Measurements from ENCODE around the gene CABP7.
"Not testable (repeated sequence)": the region's sequence is repeated elsewhere in the genome, so short reads cannot be mapped to it uniquely, and the experiment has no call there.

Gene CABP7

GRCh38 chr22:29747832-29748231 is 28.0 kb downstream of the CABP7 start:
- DNase-seq (ENCODE audit: low read depth in 3 of 3, low spot score in 1 of 3), result no peak

- DNase-seq (ENCODE audit: low read depth in 3 of 3, low spot score in 1 of 3), result no peak
Measured at GRCh38 chr22:29748248-29748893, 28.6 kb downstream of the CABP7 start.

- DNase-seq (ENCODE audit: low read depth in 3 of 3, low spot score in 1 of 3), result no peak
Measured at GRCh38 chr22:29750029-29750428, 30.2 kb downstream of the CABP7 start.

GRCh38 chr22:29750559-29751538 is 31.0 kb downstream of the CABP7 start:
- no peak for DNase-seq (ENCODE audit: low read depth in 3 of 3, low spot score in 1 of 3)

- DNase-seq (ENCODE audit: low read depth in 3 of 3, low spot score in 1 of 3), result no peak
Measured at GRCh38 chr22:29751669-29752068, 31.9 kb downstream of the CABP7 start.

GRCh38 chr22:29753808-29754657 is 34.2 kb downstream of the CABP7 start:
- no peak for DNase-seq (ENCODE audit: low read depth in 3 of 3, low spot score in 1 of 3)

- not testable (repeated sequence) for DNase-seq (ENCODE audit: low read depth in 3 of 3, low spot score in 1 of 3)
Measured at GRCh38 chr22:29754658-29755395, 35.0 kb downstream of the CABP7 start.

GRCh38 chr22:29755889-29756288 is 36.1 kb downstream of the CABP7 start:
- no peak for DNase-seq (ENCODE audit: low read depth in 3 of 3, low spot score in 1 of 3)

- DNase-seq (ENCODE audit: low read depth in 3 of 3, low spot score in 1 of 3), result no peak
Measured at GRCh38 chr22:29756341-29756740, 36.5 kb downstream of the CABP7 start.

GRCh38 chr22:29757096-29757495 is 37.3 kb downstream of the CABP7 start:
- no peak for DNase-seq (ENCODE audit: low read depth in 3 of 3, low spot score in 1 of 3)

- DNase-seq (ENCODE audit: low read depth in 3 of 3, low spot score in 1 of 3), result no peak
Measured at GRCh38 chr22:29758068-29758622, 38.3 kb downstream of the CABP7 start.

- no peak for DNase-seq (ENCODE audit: low read depth in 3 of 3, low spot score in 1 of 3)
Measured at GRCh38 chr22:29758959-29759358, 39.2 kb downstream of the CABP7 start.

- no peak for DNase-seq (ENCODE audit: low read depth in 3 of 3, low spot score in 1 of 3)
Measured at GRCh38 chr22:29762263-29762662, 42.5 kb downstream of the CABP7 start.

GRCh38 chr22:29765905-29766631 is 46.3 kb downstream of the CABP7 start:
- no peak for DNase-seq (ENCODE audit: low read depth in 3 of 3, low spot score in 1 of 3)

GRCh38 chr22:29766632-29767170 is 46.9 kb downstream of the CABP7 start, which contains the start of gene ZMAT5:
TSS of gene ZMAT5 (minus strand) at chr22:29767007. CDS start at chr22:29748544, 18,463 bp downstream.
- DNase-seq (ENCODE audit: low read depth in 3 of 3, low spot score in 1 of 3), result peak; percentile 77 to 81 (median 80)

- peak; percentile 81 to 86 (median 84) for DNase-seq (ENCODE audit: low read depth in 3 of 3, low spot score in 1 of 3)
Measured at GRCh38 chr22:29767171-29768051, 47.6 kb downstream of the CABP7 start, which contains the start of gene UQCR10. TSS of gene UQCR10 (plus strand) at chr22:29767369. CDS start at chr22:29767399, 30 bp downstream.

- no peak for DNase-seq (ENCODE audit: low read depth in 3 of 3, low spot score in 1 of 3)
Measured at GRCh38 chr22:29768052-29768693, 48.4 kb downstream of the CABP7 start.

All from stimulated activated CD4-positive, alpha-beta T cell treated with anti-CD3 and anti-CD28 coated beads, TNF-alpha, amount 100 ng/mL, for 1 hour (primary cell).